Measurements from ENCODE around the gene MORN5.

The MORN5 gene

GRCh38 chr9:122133263-122133983 is 26.3 kb upstream of the MORN5 start:
- no peak overlapping the region for H3K4me3 ChIP-seq (replicated peaks in 1 of 2; ENCODE audit: low read depth in 2 of 2, low read length in 2 of 2)
- no peak for TF ChIP-seq CTCF (IDR thresholded peaks at IDR 0.05; ENCODE audit: low read depth, low read length)
- no peak for DNase-seq (ENCODE audit: low read depth in 2 of 2)

- no peak for TF ChIP-seq CTCF (IDR thresholded peaks at IDR 0.05; ENCODE audit: low read depth, low read length)
- no peak for DNase-seq (ENCODE audit: low read depth in 2 of 2)
- H3K4me3 ChIP-seq (replicated peaks in 1 of 2; ENCODE audit: low read depth in 2 of 2, low read length in 2 of 2) = no peak overlapping the region
Observed at GRCh38 chr9:122133984-122134535, 25.6 kb upstream of the MORN5 start.

- TF ChIP-seq CTCF (IDR thresholded peaks at IDR 0.05; ENCODE audit: low read depth, low read length) = no peak
- peak; percentile 36 to 41 for DNase-seq (ENCODE audit: low read depth in 2 of 2)
- no peak overlapping the region for H3K4me3 ChIP-seq (replicated peaks in 1 of 2; ENCODE audit: low read depth in 2 of 2, low read length in 2 of 2)
Observed at GRCh38 chr9:122134822-122135528, 24.7 kb upstream of the MORN5 start.

GRCh38 chr9:122135529-122135859 is 24.2 kb upstream of the MORN5 start:
- DNase-seq (ENCODE audit: low read depth in 2 of 2) = no peak
- no peak for TF ChIP-seq CTCF (IDR thresholded peaks at IDR 0.05; ENCODE audit: low read depth, low read length)
- no peak overlapping the region for H3K4me3 ChIP-seq (replicated peaks in 1 of 2; ENCODE audit: low read depth in 2 of 2, low read length in 2 of 2)

- no peak for DNase-seq (ENCODE audit: low read depth in 2 of 2)
- TF ChIP-seq CTCF (IDR thresholded peaks at IDR 0.05; ENCODE audit: low read depth, low read length) = no peak
- no peak overlapping the region for H3K4me3 ChIP-seq (replicated peaks in 1 of 2; ENCODE audit: low read depth in 2 of 2, low read length in 2 of 2)
Observed at GRCh38 chr9:122138560-122139268, 21.0 kb upstream of the MORN5 start.

- no peak for DNase-seq (ENCODE audit: low read depth in 2 of 2)
- no peak overlapping the region for H3K4me3 ChIP-seq (replicated peaks in 1 of 2; ENCODE audit: low read depth in 2 of 2, low read length in 2 of 2)
- no peak for TF ChIP-seq CTCF (IDR thresholded peaks at IDR 0.05; ENCODE audit: low read depth, low read length)
Observed at GRCh38 chr9:122140368-122141193, 19.1 kb upstream of the MORN5 start.

Measured in cardiac fibroblast (primary cell).